Caco-2 (cell line): ENCODE results near the gene MVB12B. TPM values are rescaled to one million over a fixed set of nuclear protein-coding genes. Genes with fewer than 3 reads are reported as not detected.

Experiments used
- BruUV-seq: library from RNA; stranded (reverse); fragments of 400-500 nt; replicated peaks from 2 replicates; lab custom pipeline; 2021; lab: Mats Ljungman, UMichigan
- CTCF ChIA-PET: fragments of 300-600 bp; sonication (Branson Sonifier 250); formaldehyde crosslinking; loops from one replicate; lab custom pipeline; 2022; ENCODE audit warnings: antibody characterized with exemption; lab: Charles Lee
- POLR2A ChIA-PET: fragments of 300-600 bp; sonication (Branson Sonifier 250); formaldehyde crosslinking; loops from one replicate; lab custom pipeline; 2022; ENCODE audit warnings: antibody characterized with exemption; lab: Charles Lee
- DNase-seq, 2 experiments: peaks; one replicate each; pipeline versions ENCODE4 v3.0.0 to v3.0.0-alpha.2; 2020 to 2022
- H3K27me3 ChIP-seq: replicated peaks from 2 replicates; pipeline ENCODE4 v1.6.0; 2011; ENCODE audit warnings: low read length; ENCODE audit not compliant: control insufficient read depth, insufficient read depth
- H3K36me3 ChIP-seq: 2 replicates; pipeline ENCODE4 v1.5.1; 2011; ENCODE audit warnings: low read length; ENCODE audit not compliant: control insufficient read depth, insufficient read depth
- H3K4me1 ChIP-seq: fragments of 250-450 bp; sonication (Bioruptor Pico); 2 replicates; pipeline ENCODE4 v1.5.1; 2020; ENCODE audit warnings: mild to moderate bottlenecking
- H3K4me3 ChIP-seq: 2 replicates; pipeline ENCODE4 v1.5.1; 2011; ENCODE audit warnings: low read depth, mild to moderate bottlenecking, control low read depth, low read length
- H3K9me3 ChIP-seq: fragments of 250-450 bp; sonication (Bioruptor Pico); 2 replicates; pipeline ENCODE4 v1.5.1; 2020; ENCODE audit warnings: mild to moderate bottlenecking, moderate library complexity
- H3K27ac Mint-ChIP-seq: one replicate; pipeline ENCODE4 v1.8.0; 2022; ENCODE audit warnings: mixed read lengths; ENCODE audit not compliant: unreplicated experiment
- H3K27me3 Mint-ChIP-seq: one replicate; pipeline ENCODE4 v1.8.0; 2022; ENCODE audit warnings: mixed read lengths; ENCODE audit not compliant: insufficient read depth, unreplicated experiment
- H3K36me3 Mint-ChIP-seq: one replicate; pipeline ENCODE4 v1.8.0; 2022; ENCODE audit warnings: mild to moderate bottlenecking, mixed read lengths; ENCODE audit not compliant: insufficient read depth, unreplicated experiment
- H3K4me1 Mint-ChIP-seq: one replicate; pipeline ENCODE4 v1.8.0; 2022; ENCODE audit warnings: low read depth, mixed read lengths; ENCODE audit not compliant: unreplicated experiment
- H3K4me3 Mint-ChIP-seq: one replicate; pipeline ENCODE4 v1.8.0; 2022; ENCODE audit warnings: mild to moderate bottlenecking, moderate library complexity, mixed read lengths; ENCODE audit not compliant: unreplicated experiment
- H3K9me3 Mint-ChIP-seq: one replicate; pipeline ENCODE4 v1.8.0; 2022; ENCODE audit warnings: mixed read lengths; ENCODE audit not compliant: unreplicated experiment
- CTCF ChIP-seq, 2 experiments: fragments of 200-600 bp in 1 of 2; IDR thresholded peaks; 1 replicate in 1 of 2; 2 replicates in 1 of 2; pipeline versions ENCODE4 v1.5.1 to v1.8.0; 2011 to 2022; ENCODE audit warnings: antibody characterized with exemption in 1 of 2, control low read depth in 1 of 2, inconsistent platforms in 1 of 2, low read depth in 1 of 2, low read length in 1 of 2, mild to moderate bottlenecking in 1 of 2, moderate library complexity in 1 of 2; ENCODE audit not compliant: insufficient read depth in 1 of 2, severe bottlenecking in 1 of 2, unreplicated experiment in 1 of 2
- intact Hi-C: fragments of 100-400 bp; cut with micrococcal nuclease; formaldehyde crosslinking; loops from one replicate; pipeline ENCODE4 v1.10.0; 2022; ENCODE audit not compliant: unreplicated experiment
- total RNA-seq: library from RNA; stranded (reverse); gene quantifications from 2 replicates; pipeline ENCODE4 v1.2.3, GENCODE V29; 2022

The MVB12B gene
- total RNA-seq, 1 experiment from 2014 or later, result 24.4 TPM

GRCh38 chr9:126454795-126455194 lies 128.2 kb downstream of the MVB12B start:
- BruUV-seq, result no TSS peak
- intact Hi-C loops, result no loop called here
- H3K36me3 Mint-ChIP-seq, result no peaks in the 10 kb centered on the region
- ChIA-PET POLR2A (no interaction called here), CTCF (no interaction called here)
- no peaks in the 10 kb centered on the region for H3K4me1 Mint-ChIP-seq
- no peak overlapping the region for H3K4me3 Mint-ChIP-seq
- no peak overlapping the region for H3K4me3 ChIP-seq
- H3K36me3 ChIP-seq, result 0 out of 2 replicates have a peak, but pooled peaks cover 1% of the 10 kb centered on the region
- H3K9me3 ChIP-seq, result no peaks in the 10 kb centered on the region
- H3K9me3 Mint-ChIP-seq, result no peaks in the 10 kb centered on the region
- no peak overlapping the region for H3K27ac Mint-ChIP-seq
- no peak for DNase-seq
- H3K4me1 ChIP-seq, result no peaks in the 10 kb centered on the region
- no peak for TF ChIP-seq CTCF (IDR thresholded peaks at IDR 0.05; ENCODE audit: insufficient read depth in 1 of 2, low read depth in 1 of 2, low read length in 1 of 2, severe bottlenecking in 1 of 2, unreplicated experiment in 1 of 2)
- no peaks in the 10 kb centered on the region for H3K27me3 ChIP-seq
- no peaks in the 10 kb centered on the region for H3K27me3 Mint-ChIP-seq

- intact Hi-C loops, result no loop called here
- no peak for DNase-seq
- POLR2A ChIA-PET, result no interaction called here
- TF ChIP-seq CTCF (IDR thresholded peaks at IDR 0.05; ENCODE audit: insufficient read depth in 1 of 2, low read depth in 1 of 2, low read length in 1 of 2, severe bottlenecking in 1 of 2, unreplicated experiment in 1 of 2), result no peak
- no peaks in the 10 kb centered on the region for H3K4me1 ChIP-seq
- Mint-ChIP-seq H3K4me1 (no peaks in the 10 kb centered on the region), H3K4me3 (no peak overlapping the region), H3K36me3 (peaks cover 5% of the 10 kb centered on the region), H3K9me3 (no peaks in the 10 kb centered on the region), H3K27ac (no peak overlapping the region), H3K27me3 (no peaks in the 10 kb centered on the region)
- CTCF ChIA-PET, result no interaction called here
- no peaks in the 10 kb centered on the region for H3K9me3 ChIP-seq
- H3K4me3 ChIP-seq, result no peak overlapping the region
- BruUV-seq, result no TSS peak
- H3K27me3 ChIP-seq, result no peaks in the 10 kb centered on the region
- H3K36me3 ChIP-seq, result 0 out of 2 replicates have a peak, but pooled peaks cover 1% of the 10 kb centered on the region
These were observed 130.0 kb downstream of the MVB12B start for GRCh38 chr9:126456441-126457174.

- intact Hi-C loops, result no loop called here
- H3K36me3 ChIP-seq, result 0 out of 2 replicates have a peak, but pooled peaks cover 1% of the 10 kb centered on the region
- H3K27ac Mint-ChIP-seq, result no peak overlapping the region
- no peaks in the 10 kb centered on the region for H3K4me1 Mint-ChIP-seq
- CTCF ChIA-PET, result no interaction called here
- POLR2A ChIA-PET, result no interaction called here
- H3K4me1 ChIP-seq, result no peaks in the 10 kb centered on the region
- no peak for DNase-seq
- no peak overlapping the region for H3K4me3 ChIP-seq
- H3K9me3 ChIP-seq, result no peaks in the 10 kb centered on the region
- peaks cover 5% of the 10 kb centered on the region for H3K36me3 Mint-ChIP-seq
- no peak overlapping the region for H3K4me3 Mint-ChIP-seq
- no TSS peak for BruUV-seq
- H3K27me3 ChIP-seq, result no peaks in the 10 kb centered on the region
- no peak for TF ChIP-seq CTCF (IDR thresholded peaks at IDR 0.05; ENCODE audit: insufficient read depth in 1 of 2, low read depth in 1 of 2, low read length in 1 of 2, severe bottlenecking in 1 of 2, unreplicated experiment in 1 of 2)
- no peaks in the 10 kb centered on the region for H3K9me3 Mint-ChIP-seq
- no peaks in the 10 kb centered on the region for H3K27me3 Mint-ChIP-seq
These were observed 130.5 kb downstream of the MVB12B start for GRCh38 chr9:126457175-126457547.
